GM19468 (cell line): ENCODE measurements around the gene BEST4.

Experiments
- ATAC-seq: cut with Tn5 transposase; IDR thresholded peaks from one replicate; pipeline ENCODE4 v1.9.1; 2021; ENCODE audit warnings: mild to moderate bottlenecking, moderate library complexity, moderate number of reproducible peaks; ENCODE audit not compliant: unreplicated experiment; ENCODE audit errors: extremely low read depth

BEST4 gene

GRCh38 chr1:44733784-44734183 lies 54.2 kb downstream of the BEST4 start:
- ATAC-seq = no peak
